NCI-H2227 treated with DMSO at 0.1 percent for 48 hours (cell line): ENCODE measurements around the gene AQP12B.
"Not testable (repeated sequence)": the region's sequence is repeated elsewhere in the genome, so short reads cannot be mapped to it uniquely, and the experiment has no call there.

Source experiments
- DNase-seq: peaks from one replicate; lab custom pipeline; 2025; lab: John Stamatoyannopoulos, UW

The AQP12B gene, protein sequence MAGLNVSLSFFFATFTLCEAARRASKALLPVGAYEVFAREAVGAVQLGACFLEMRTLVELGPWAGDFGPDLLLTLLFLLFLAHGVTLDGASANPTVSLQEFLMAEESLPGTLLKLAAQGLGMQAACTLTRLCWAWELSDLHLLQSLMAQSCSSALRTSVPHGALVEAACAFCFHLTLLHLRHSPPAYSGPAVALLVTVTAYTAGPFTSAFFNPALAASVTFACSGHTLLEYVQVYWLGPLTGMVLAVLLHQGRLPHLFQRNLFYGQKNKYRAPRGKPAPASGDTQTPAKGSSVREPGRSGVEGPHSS

DNA sequence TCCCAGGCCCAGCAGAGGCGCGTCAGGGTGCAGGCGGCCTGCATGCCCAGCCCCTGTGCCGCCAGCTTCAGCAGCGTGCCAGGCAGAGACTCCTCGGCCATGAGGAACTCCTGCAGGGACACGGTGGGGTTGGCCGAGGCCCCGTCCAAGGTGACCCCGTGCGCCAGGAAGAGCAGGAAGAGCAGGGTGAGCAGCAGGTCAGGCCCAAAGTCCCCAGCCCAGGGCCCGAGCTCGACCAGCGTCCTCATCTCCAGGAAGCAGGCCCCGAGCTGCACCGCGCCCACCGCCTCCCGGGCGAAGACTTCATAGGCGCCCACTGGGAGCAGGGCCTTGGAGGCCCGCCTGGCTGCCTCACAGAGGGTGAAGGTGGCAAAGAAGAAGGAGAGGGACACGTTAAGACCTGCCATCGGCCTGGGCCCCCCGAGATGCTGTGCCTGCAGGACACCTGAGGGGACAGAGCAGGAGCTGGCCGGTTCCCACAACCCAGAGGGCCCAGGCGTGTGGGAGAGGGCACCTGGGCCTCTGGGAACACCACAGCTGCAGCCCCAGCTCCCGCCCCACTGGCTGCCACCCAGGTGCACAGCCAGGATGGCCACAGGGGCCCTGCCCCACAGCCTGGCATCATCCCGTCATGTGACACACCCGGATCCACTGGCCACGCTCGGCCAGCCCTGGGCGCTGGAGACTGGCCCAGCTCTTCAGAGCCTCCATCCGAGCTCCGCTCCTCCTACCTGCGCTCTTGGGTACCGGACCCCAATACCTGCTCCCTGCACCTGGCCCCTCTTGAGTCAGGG is at the start of gene AQP12B:
AQP12B (minus strand) TSS at position 455 of the 794 bp plus-strand sequence; CDS start at position 407, 48 bp downstream.
- not testable (repeated sequence) for DNase-seq

DNA sequence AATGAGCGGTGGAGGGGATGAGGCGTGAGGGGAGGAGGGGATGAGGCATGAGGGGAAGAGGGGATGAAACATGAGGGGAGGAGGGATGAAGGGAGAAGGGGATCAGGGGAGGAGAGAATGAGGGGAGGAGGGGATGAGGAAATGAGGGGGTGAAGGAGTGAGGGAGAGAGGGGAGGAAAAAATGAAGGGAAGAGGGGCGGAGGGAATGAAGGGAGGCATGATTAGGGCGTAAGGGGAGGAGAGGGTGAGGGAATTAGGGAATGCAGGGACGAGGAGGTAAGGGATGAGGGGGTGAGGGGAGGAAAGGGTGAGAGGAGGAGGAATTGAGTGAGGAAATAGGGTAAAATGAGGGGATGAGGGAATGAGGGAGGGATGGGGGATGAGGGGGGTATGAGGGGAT is 49.5 kb upstream of the AQP12B start:
- no peak for DNase-seq

DNA sequence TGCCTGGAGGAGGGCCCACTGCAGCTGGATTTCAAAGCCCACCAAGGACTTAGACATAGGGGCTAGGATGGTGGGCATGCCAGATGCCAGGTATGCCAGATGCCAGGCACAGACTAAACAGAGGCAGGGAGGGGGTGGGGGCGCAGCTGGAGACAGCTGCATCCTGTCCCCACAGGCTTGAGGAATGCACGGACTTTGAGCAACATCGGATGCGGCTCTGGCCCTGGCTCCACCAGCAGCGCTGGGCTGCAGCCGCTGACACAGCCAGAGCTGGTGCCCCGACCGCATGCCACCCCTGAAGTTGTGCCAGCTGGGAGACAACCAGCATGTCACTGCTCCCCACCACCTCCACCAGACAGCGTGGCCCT is 48.5 kb upstream of the AQP12B start:
- no peak for DNase-seq

DNA sequence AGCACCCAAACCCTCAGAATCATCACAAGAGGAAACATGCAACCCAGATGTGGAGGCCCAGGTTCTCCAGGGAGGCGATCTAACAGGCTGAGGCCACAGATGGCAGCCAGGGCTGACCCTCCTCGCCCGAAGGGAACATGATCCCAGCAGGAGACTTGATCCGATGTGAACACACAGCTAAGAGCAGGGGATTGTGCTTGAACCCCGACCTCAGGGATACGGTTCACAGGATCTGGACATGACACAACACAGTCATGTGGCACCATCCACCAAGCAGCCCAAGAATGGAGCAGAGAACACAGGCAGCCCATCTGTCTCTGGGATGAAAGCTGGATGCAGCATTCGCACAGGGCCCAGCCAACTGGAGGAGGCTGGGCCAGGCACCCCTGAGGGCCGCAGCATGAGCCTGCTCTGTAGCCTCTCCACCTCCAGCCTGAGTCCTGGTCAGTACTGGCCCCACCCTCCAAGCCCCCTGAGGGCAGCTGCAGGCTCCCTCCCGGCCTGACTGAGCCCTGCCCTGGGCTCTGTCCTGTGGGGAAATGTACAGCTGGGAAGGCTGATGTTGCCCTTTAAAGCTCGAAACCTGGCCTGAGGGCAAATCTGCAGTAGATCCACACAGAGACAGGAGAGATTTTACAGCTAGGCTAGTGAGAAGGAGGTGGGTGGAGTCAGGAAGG is 48.0 kb upstream of the AQP12B start:
- no peak for DNase-seq

DNA sequence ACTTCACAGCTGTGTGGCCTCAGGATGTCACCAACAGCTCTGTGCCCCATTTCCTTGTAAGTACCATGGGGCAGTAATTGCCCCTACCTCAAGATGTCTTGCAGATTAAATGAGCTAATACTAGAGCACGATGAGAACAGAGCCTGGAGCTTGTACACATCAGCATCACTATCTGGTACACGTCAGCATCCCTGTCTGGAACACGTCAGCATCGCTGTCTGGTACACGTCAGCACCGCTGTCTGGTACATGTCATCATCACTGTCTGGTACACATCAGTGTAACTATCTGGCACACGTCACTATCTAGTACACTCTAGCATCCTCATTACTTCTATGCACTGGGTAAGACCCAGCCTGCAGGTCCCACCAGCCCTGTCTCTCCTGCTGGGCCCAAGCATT is 46.1 kb upstream of the AQP12B start:
- no peak for DNase-seq

DNA sequence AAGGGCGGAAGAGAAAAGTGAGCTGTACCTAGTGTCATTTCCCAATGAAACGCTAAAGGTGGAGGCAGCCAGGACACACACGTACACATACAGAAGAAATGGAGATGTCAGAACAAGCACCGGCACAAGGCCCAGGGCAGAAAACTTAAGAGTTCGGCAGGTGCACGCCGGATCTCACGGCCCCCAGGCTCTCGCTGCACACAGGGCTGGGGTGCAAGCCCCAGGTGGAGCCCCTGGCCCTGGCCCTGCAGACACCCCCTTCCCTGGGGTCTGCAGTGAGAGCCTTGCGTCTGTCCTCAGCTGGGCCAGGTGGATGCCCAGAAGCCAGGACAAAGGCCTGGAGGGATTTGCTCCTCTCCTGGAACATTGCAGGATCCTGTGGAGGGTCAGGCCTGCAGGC is 45.7 kb upstream of the AQP12B start:
- no peak for DNase-seq

DNA sequence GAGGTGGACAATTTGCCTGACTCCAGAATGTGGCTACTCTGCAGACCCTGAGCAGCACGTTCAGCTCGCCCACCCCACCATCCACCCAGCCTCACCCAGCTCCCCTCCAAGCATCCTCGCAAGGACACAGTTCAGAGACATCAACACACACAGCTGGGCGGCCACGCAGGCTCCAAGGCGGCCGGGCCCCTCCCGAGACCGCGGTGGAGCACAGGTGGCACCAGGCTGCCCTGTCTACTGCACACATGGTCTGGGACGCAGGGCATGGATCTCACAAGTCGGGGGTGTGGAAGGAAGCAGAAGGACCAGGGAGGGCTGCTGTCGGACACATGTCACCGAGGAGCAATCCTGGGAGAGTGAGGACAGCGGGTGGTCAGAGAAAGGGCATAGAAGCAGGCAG is 45.2 kb upstream of the AQP12B start:
- no peak for DNase-seq

DNA sequence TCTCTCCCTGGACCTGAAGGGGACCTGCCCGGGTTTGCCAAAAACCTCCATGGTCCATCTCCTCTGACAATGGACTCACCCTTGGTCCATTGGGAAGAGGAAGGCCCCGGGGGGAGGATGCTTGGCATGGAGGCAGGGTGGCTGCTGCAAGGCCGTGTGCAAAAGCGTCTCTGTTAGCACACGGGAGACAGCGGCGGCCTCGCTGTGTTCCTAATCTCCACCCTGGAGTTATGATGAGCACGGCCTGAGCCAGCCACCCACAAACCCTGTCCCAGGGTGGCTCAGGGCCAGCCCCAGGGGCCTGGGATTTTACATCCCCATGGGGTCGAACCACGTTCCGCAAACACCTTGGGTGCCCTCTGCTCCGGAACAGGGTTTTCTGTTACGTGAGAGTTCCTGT is 44.8 kb upstream of the AQP12B start:
- DNase-seq: no peak

DNA sequence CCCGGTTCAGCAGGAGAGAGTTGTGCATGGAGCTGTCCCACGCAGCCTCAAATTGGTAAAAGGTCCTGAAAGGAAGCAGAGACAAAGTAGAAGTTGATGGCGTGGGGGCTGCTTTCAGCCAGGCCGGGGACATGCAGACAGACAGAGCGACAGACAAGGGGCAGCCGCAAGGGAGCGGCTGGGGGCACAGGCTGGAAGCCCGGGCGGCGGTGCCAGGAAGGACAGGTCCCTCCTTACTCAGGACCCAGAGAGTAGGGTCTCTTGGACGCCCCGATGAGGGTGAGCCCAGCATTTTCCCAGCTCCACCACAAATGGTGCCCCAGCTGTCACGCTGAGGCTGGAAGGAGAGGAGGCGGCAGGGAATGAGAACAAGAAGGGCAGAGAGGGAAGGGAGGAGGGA is 44.2 kb upstream of the AQP12B start:
- no peak for DNase-seq

DNA sequence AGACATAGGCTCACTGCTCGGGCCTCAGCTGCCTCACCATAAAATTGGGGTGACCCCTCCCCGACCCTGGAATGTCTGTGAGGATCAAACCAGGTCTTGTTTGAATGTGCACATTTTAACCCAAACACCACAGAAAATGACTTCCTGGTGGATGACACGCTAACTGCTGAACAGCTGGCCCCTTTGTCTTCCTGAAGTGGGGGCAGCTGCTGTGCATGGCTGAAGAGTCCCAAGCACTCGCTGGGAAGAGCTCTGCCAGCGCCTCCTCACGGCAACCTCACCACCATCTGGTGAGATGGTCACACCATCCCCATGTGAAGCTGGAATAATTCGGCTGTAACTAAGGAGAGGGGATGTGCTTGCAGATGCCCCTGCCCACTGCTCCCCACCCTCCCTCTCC is 43.0 kb upstream of the AQP12B start:
- no peak for DNase-seq

DNA sequence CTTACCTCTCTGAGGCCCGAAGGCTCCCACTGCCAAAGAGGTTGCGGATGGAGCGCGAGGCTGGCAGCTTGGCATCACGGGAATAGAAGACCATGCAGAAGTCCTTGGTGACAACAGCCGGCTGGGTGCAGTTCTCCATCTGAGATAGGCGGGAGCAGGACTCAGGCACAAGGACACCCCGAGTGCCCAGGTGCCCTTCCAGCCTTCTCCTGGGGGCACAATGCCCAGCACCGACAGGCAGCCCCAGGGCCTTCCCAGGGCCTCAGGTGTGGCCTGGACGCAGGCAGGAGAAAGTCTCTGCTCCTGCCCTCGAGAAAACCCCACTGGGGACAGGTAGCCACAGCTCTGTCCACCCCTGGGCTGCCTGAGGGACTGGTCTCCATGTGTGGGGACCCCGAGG is 42.6 kb upstream of the AQP12B start:
- DNase-seq: no peak

DNA sequence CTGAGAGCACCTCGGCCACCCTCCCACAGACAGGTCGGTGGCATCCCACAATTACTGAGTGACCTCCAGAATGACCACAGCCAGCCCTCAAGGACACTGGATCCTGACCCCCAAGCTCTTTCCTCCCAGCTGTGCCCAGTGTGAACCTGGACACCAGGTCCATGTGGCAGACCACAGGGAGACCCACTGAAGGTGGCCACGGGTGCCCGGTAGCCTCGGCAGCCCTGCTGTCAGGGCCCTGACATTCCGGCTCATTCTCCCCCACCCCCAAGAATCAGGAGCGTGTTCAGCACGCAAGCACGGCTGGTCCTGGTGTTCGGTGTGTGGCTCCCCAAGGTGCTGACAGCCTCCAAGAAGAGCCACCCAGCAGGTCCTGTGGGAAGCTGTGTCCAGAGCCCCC is 41.7 kb upstream of the AQP12B start:
- no peak for DNase-seq

DNA sequence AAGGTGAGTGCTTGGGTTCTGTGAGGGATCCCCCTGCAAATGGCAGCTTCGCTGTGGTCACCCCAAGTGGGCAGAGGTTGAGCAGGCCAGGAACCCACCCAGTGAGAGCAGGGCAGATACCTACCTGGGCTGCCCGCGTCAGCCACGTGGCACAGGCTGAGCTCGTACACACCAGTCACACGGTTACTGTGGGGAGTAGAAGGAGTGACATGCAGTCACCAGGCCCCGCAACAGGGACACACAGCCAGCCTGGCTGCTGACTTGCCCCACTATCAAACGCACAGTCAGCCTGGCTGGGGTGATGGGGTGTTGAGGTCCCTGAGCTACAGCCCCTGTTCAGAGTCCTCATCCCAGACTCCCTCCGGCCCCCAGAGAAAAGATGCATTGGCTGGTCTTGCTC is 41.2 kb upstream of the AQP12B start:
- DNase-seq: no peak

DNA sequence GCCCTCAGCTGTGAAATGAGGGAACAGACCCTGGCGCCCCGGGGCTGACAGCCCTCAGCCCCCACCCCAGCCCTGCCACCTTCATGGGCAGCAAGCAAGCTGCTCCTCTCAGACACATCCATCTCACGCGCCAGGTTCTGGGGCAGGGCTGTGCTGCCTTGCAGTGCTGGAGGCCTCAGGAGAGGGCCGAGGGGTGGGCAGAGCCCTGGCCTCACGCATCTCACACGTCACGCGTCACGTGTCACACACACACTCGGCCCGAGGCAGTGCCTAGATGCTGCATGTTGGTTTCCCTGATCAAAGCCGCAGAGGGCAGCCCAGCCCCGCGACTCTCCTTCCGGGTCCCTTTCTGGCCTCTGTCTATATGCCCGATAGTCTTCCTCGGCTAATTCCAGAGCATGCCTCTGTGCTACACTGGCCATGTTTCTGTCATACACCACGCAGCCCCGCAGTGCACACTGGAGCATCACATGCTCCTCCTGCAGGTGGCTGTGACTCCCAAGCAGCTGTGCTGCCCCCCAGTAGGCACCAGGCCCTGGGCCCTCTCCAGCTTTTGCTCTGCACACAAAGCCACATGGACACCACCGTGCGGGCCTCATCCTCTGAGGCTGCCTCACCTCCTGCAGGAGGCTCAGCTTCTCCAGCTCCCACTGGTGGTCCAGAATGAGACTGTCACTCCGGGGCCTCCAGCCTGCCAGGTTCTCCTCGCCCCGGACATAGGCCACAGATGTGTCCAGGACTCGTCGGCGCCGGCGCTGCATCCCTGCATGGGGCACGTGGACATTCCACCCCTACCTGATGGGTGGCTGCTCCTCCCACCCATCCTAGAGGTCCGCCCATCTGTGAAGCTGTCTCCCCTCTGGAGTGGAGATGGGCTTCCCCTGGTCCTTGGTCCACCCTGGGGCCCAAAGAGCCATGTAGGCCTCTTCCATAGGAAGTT is 40.4 kb upstream of the AQP12B start:
- no peak for DNase-seq

DNA sequence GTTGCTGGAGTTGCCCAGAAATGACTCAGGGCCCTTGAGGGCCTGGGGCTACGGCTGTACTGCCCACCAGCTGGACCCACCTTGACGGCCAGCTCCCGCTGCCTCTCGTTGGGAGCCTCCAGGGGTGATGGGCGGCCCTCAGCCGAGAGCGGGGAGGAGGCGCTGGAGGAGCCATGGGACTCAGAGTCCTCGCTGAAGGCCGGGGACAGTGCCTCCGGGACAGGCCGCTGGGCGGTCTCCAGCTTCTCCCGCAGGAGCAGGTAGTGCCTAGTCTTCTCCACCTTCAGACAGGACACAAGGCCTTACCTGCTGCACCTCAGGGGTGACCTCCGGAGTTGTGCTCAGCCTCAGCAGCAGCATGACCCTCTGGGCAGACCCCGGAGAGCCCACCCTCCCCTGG is 39.7 kb upstream of the AQP12B start:
- no peak for DNase-seq

DNA sequence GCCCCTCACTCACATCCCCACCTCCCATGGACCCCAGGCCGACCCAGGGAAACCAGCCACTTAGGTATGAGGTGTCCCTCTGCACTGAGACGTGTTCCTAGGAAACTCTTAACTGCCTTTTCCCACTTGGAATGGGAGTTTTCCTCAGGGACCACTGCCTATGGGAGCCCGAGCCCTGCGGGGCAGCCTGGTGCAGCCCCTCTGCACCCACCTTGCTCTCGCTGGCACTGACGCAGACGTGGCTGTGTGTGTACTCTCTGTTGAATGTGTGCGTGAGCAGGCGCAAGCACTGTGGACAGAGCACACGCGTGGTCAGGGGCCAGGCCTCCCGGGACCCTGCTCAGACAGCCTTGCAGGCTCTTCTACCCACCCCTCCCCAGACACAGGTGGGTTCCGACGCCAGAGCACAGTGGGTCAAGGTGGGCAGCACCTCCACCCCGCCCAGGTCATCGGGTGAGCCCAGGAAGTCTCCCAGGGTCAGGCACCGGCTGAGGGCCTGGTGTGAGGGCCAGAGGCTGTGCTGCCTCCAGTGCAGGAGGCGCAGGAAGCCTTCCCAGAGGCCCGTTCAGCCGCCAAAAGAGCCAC is 39.0 kb upstream of the AQP12B start:
- DNase-seq: no peak

DNA sequence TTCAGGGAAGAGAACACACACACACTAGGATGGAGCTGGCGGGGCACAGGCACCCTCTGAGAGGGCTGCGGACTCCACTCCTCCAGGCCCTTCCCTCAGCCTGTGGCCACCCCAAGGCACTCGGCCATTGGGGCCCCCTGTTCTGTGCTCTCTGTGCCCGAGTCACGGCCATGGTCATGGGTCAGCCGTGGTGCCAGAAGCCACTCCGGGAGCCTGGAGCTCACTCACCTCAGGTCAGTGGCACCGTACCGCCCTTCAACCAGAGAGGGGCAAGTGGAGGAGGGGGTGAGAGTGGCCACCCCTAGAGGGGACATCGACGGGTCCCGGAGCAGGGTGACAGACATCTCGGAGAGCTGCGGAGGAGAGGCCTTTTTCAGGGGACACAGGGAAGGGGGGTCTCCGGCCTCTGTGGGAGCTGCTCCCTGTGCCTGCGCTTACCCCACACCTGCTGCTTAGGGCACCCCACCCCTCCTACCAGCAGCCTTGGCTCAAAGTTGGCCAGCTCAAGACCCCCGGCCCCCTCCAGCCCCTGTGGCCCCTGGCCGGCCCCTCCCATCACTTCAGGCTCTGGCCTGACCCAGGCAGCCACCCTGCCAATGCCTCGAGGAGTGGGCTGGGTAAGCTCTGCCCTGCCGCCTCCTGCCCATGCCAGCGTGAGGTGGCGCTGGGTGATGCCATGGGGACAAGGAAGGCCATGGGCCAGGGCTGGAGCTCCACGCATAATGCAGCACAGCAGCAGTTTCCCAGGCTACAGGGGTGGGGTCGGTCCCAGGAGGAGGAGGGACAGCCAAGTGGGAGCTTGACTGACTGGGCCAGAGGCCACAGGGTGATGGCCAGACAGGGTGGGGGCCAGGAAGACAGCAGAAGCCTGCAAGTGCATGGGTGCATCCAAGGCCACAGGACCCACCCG is 38.3 kb upstream of the AQP12B start:
- no peak for DNase-seq

DNA sequence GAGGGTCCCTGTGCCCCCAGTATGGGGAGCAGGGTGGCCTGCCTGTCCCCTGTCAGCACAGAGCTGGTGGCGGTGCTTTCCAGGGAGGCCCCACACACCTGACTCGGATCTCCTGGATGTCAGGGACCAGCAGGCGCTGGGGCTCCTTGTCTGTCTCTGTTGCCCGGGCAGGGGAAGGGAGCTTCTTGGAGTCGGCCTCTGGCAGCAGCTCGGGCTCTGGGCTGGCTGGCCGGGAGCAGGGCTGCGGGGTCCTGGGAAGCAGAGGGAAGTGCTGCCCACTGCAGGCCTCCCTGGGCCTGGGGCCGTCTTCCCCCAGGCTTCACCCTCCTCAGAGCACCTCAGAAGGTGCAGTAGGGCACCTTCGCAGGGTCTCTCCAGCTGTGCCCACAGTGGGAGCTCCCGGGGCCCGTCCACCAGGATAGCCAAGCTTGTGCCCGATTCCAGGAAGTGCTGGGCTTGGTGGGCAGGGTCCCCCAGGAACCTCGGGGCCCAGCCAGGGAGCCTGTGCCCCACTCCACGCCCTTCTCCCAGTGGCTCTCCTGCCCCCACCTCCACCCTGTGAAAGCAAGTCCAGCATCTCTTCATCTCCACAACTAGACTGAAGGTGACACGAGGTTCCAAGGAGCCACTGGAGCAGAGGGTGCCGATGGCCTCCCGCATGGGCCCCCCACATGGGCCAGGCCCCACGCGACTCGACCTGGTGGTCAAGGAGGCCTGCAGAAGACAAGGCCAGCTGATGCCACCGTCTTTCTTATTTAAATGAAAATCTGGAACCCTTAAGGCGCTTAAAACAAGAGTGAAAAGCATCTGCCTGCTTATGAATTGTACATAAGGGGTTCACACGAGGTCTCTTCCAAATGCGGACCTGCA is 37.2 kb upstream of the AQP12B start:
- DNase-seq: no peak

DNA sequence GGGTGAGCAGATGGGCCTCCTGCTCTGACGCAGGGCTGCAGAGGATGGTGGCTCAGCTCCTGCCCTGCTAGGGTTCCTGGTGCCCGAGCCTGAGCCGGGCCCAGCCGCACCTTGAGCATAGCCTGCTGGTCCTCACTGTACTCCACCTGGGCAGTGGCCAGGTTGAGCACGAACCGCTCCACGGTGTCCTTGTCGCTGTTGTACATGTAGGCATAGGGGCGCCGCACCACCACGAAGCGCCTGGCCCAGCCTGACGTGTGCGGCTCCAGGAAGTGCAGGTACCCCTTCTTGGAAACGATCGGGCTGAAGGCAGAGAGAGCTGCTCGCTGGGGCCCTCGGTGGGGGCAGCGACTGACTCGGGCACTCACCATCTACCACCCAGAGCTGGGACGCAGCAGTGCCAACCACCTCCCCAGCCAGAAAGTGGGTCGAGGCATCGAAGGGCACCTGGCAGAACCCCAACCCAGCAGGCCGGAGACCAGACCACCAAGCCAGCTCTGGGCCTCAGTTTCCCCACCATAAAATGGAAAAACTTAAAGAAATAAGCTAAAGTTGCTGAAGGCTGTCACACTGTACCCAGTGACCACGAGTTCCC is 36.3 kb upstream of the AQP12B start:
- DNase-seq: no peak
